T-cell (primary cell): Measurements from ENCODE around the gene NBPF3. TPM values are rescaled to one million over a fixed set of nuclear protein-coding genes. Genes with fewer than 3 reads are reported as not detected.

Experiments
- total RNA-seq, 35 experiments: library from RNA in 6 of 35; stranded (reverse) in 6 of 35; fragments of 120-200 nt in 1 of 35; gene quantifications; one replicate each; pipeline versions ENCODE4 v1.2.1 to v1.2.4 and lab custom pipeline; 2013 to 2026

NBPF3 gene
- total RNA-seq, 5 donors from 2014 or later (not counting 1 experiment from before 2014, with no cell fraction given): 8.3 to 17.9 (median 16.3) TPM

Other genes with a start within 250 kb of the NBPF3 start
- gene ECE1, start 149.7 kb upstream of the NBPF3 start, total RNA-seq: 10 to 100 TPM; 81.0 to 94.5 (median 87.1) TPM
- under 1 TPM in 3 of 5 donors, not detected in 2; 0.20 to 0.44 (median 0.41) TPM for gene ALPL, start 69.3 kb downstream of the NBPF3 start, total RNA-seq
- 1 to 10 TPM in 1 of 5 donors, under 1 TPM in 4; 0.18 to 1.0 (median 0.35) TPM for gene RAP1GAP, start 229.2 kb downstream of the NBPF3 start, total RNA-seq